Mammary epithelial cell (primary cell): ENCODE measurements around the gene TCERG1L.

ENCODE experiments used
- EZH2 ChIP-seq: IDR thresholded peaks from 2 replicates; pipeline ENCODE4 v1.6.1; 2012; ENCODE audit warnings: low read length, inconsistent platforms, borderline replicate concordance
- TF ChIP-seq, protein P1 (sequence below), 2 donors: IDR thresholded peaks in 1 of 2; conservative IDR thresholded peaks in 1 of 2; 2 replicates each; pipeline ENCODE4 v1.5.1; 2011 to 2012; ENCODE audit warnings: inconsistent platforms in 2 of 2, low read length in 2 of 2, mild to moderate bottlenecking in 2 of 2, control low read depth in 1 of 2, low read depth in 1 of 2; ENCODE audit not compliant: insufficient read depth in 1 of 2; ENCODE audit errors: extremely low read depth in 1 of 2

DNA sequence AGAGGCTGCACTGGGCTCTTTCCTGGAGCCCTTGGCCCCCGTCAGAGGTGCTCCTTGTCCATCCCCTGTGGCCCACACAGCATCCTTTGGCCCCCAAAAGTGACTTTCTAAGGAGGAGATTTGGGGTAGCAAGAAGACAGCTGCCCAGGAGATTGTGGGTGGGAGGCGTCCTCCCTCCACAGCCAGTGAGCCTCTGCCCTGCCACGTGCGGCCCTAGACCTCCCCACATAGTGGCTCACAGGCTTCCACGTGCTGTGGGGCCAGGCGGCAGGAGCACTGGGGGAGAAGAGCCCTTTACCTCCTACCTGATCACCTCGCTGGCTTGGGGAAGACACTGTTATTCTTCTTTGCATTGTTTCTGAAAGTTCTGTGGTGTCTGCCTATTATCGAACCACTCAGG is 178.8 kb downstream of the TCERG1L start:
- TF ChIP-seq EZH2, result no peak
- TF ChIP-seq, protein P1, sequence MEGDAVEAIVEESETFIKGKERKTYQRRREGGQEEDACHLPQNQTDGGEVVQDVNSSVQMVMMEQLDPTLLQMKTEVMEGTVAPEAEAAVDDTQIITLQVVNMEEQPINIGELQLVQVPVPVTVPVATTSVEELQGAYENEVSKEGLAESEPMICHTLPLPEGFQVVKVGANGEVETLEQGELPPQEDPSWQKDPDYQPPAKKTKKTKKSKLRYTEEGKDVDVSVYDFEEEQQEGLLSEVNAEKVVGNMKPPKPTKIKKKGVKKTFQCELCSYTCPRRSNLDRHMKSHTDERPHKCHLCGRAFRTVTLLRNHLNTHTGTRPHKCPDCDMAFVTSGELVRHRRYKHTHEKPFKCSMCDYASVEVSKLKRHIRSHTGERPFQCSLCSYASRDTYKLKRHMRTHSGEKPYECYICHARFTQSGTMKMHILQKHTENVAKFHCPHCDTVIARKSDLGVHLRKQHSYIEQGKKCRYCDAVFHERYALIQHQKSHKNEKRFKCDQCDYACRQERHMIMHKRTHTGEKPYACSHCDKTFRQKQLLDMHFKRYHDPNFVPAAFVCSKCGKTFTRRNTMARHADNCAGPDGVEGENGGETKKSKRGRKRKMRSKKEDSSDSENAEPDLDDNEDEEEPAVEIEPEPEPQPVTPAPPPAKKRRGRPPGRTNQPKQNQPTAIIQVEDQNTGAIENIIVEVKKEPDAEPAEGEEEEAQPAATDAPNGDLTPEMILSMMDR (conservative IDR thresholded peaks at IDR 0.05 in 1 of 2, IDR thresholded peaks at IDR 0.05 in 1 of 2; ENCODE audit: extremely low read depth in 1 of 2, insufficient read depth in 1 of 2, low read depth in 1 of 2, low read length in 2 of 2), result no peak
